Central memory CD4-positive, alpha-beta T cell (primary cell): ENCODE measurements around the gene ZNF764.
A peak's percentile ranks its signal among the peaks of the same experiment; 100 is the strongest.
"Not testable (repeated sequence)": the region's sequence is repeated elsewhere in the genome, so short reads cannot be mapped to it uniquely, and the experiment has no call there.

Experiments
- DNase-seq: peaks from one replicate; pipeline ENCODE4 v3.0.0; 2022
- total RNA-seq, 3 experiments: gene quantifications; one replicate each; lab custom pipeline; 2026; lab: John Stamatoyannopoulos, UW

Gene ZNF764
- 24.5 to 41.8 (median 31.5) reads per million in 3 experiments for total RNA-seq

DNA sequence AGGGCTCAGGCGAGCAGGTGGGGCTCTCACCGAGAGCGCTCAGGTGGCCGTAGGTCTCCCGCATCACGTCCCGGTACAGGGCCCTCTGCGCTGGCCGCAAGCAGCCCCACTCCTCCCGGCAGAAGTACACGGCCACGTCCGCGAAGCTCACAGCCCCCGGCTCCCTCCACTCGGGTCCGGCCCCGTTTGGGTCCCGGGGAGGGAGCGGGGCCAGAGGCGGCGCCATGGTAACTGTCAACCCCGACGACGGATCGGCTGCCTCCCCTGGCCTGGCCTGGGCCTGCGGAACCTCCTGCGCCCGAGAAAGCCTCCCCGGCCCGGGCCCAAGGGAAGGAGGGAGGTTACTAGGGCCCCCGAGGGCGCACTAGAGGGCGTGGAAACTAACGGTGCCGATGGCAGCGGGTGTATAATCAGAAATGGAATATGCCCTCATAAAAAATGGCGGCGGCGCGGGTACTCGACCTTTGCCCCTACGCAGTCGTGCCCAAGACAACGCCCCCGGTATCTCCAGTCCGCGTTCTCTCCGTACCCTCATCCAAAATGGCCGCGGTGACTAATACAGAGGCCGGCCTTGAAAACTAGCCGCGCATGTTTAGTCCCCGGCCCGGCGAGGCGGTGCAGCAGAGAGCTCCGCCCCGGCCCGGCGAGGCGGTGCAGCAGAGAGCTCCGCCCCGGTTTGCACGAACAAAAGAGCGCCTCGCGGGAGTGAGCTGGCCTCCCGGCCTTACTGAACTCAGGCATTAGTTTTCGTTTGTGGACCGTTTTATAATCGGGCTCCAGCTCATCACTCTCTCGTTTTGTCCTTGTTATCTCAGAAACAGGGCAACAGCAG lies at the start of gene ZNF764:
Gene ZNF764 (minus strand): TSS at position 418 of the 832 bp plus-strand sequence. CDS start 192 bp downstream, at position 226.
- DNase-seq: peak; percentile 96

DNA sequence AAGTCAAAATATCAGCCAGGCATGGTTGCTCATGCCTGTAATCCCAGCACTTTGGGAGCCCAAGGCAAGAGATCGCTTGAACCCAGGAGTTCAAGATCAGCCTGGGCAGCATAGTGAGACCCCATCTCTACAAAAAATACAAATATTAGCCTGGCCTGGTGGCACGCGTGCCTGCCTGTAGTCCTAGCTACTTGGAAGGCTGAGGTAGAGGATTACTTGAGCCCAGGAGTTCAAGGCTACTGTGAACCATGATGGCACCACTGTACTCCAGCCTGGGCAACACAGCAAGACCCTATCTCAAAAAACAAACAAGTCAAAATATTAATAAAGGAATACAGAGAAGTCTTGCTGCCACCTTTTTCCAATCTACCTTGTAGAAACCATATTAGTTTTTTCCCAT lies 47.8 kb upstream of the ZNF764 start:
- no peak for DNase-seq

DNA sequence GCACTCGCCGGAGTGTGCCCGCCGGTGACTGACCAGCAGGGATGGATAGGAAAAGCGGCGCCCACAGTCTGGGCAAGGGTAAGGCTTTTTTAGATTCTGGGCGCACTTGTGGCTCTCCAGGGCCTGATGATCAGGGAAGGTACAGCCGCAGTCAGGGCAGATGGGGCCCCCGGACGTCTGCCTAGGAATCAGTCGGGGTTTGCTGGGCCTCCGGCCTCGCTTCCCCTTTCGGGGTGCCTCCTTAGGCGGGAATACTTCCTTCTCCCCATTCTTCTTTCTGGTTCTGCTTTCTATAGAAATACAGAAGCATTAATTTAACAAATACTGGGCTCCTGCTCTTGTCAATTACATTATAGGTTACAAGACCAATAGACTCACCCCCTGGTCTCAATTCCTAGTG lies 47.0 kb upstream of the ZNF764 start:
- no peak for DNase-seq

DNA sequence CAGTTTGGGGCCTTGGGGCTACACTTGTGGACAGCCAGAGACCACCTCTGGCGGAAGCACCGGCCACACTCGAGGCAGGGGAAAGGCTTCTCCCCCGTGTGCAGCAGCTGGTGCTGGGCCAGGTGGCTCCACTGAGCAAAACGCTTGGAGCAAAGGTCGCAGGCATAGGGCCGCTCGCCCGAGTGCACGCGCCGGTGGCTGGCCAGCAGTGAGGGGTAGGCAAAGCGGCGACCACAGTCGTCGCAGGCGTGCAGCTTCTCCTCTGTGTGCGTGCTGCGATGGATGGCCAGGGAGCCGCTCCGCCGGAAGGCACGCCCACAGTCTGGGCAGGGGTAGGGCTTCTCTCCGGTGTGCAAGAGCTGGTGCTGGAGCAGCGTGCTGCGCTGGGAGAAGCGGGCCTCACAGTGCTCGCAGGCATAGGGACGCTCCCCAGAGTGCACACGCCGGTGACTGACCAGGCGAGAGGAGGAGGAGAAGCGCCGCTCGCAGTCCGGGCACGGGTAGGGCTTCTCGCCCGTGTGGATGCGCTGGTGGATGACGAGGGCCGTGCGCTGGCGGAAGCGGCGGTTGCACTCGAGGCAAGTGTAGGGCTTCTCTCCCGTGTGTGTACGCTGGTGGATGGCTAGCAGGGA lies 46.3 kb upstream of the ZNF764 start:
- no peak for DNase-seq

DNA sequence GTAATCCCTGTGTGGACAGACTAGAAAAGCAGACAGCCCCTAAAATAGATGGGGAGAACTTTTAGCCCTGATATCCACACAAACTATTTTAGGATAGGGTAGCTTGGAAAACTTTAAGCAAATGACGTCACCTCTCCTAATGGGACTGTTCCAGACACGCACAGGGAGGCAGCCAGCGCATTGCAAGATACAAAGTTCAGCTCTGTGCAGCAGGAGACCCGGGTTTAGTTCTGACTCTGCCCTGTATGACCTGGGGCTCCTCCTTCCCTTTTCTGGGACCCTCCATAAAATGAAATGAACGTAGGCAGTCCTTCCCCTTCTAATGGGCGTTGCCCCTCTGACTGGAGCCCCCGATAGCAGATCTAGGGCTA lies 45.8 kb upstream of the ZNF764 start:
- no peak for DNase-seq

DNA sequence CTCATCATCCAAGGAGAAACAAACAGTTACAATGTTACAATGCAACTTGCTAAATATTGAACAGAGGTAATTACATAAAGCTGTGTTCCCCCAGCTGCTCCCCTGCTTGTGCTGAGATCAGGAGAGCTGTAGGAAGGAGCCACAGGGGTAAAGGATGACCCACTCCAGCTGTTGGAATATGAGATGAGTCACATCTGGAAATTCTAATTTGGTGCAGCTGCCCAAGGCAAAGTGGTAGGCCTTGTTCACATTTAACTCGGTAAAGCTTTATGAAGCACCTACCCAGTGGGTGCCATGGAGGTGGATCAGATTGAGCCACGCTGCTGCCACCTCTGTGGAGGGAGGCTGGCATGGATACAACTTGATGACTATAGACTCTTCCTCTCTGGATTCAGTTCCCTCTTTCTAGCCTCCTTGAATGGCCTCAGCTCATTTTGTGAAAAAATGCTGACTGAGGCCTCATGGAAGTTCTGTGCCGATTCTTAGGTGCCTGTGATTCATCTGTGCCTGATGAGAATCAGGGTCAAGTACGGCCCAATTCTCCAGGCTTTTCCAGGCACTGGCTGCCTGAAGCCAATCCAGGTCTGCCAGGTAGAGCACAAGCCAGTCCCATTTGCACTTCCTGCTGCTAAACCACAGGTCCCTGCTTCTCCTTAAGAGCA lies 44.6 kb upstream of the ZNF764 start:
- DNase-seq: no peak

DNA sequence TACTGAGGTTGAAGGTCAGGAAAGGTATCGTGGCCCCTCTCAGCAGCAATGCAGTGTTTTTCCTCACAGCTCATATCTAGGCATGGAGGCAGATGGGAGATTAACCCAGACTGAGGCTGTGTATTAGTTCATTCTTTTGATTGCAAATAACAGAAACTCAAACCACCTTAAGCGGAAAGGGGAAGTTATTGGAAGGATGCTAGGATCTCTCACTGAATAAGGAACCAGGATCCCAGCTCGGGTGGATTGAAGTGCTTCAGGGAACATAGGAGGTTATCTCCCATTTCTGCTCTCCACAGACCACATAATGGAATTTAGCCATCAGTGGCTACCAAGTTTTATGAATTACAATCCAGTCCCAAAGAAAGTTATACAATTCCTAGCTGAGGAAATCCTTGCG lies 43.8 kb upstream of the ZNF764 start:
- DNase-seq: no peak

DNA sequence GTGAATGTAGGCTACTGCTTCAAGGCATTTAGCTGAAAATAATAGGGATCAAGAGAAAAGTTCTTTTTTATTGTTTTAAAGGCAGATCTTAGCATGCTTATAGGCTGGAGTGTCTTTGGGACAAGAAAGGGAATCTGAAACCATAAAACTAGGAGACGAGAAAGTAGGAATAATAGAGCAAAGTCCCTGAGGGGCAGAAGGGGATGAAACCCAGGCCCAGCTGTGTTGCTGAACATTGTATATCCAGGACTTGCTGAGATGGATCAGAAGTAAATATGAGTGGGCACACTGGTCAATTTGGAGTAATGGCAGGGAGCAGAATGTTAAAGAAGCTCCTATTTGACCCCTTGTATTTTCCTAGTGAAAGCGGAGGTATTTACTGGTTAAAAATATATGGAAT lies 42.8 kb upstream of the ZNF764 start:
- DNase-seq: no peak

DNA sequence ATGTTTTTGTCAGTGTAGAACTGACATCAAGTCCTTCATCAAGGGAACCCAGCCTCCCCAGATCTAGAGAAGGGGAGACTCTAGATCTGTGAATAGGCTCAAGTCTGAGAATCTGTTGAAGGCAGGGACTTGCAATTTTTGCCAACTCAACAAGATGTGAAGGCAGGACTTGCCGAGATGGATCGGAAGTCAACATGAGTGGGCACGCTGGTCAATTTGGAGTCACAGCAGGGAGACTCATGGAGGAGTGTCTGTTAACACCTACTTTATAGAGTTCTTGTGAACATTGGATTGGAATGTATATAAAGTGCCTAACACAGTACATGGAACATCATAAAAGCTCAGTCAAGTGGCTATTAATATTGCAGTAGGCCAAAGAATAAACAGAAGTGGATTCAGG lies 42.0 kb upstream of the ZNF764 start:
- DNase-seq: no peak

DNA sequence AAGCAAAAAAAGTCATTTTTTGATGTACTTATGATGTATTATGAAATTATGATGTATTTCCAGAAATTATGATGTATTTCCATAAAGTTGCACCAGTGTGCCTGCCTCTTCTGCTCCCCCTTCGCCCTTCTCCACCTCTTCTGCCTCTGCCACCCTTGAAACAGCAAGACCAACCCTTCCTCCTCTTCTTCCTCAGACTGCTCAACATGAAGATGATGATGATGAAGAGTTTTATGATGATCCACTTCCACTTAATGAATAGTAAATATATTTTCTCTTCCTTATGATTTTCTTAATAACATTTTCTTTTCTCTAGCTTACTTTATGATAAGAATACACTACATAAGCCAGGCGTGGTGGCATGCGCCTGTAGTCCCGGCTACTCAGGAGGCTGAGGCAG lies 34.7 kb upstream of the ZNF764 start:
- DNase-seq: no peak

DNA sequence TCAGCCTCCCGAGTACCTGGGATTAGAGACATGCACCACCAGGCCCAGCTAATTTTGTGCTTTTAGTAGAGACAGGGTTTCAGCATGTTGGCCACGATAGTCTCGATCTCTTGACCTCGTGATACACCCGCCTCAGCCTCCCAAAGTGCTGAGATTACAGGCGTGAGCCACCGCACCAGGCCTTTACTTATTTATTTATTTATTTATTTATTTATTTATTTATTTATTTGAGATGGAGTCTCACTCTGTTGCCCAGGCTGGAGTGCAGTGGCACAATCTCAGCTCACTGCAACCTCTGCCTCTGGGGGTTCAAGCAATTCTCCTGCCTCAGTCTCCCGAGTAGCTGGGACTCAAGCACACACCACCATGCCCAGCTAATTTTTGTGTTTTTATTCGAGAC lies 32.7 kb upstream of the ZNF764 start:
- not testable (repeated sequence) for DNase-seq

DNA sequence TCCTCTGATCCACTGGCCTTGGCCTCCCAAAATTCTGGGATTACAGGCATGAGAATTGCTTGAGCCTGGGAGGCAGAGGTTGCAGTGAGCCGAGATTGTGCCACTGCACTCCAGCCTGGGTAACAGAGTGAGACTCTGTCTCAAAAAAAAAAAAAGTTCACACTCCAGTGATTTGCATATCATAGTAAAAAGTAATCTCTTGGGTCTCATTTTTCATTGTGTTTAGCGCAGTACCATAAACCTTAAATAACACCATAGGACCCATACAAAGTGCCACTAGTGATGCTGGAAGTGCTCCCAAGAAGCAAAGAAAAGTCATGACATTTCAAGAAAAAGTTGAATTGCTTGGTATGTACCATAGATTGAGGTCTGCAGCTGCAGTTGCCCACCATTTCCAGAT lies 31.4 kb upstream of the ZNF764 start:
- not testable (repeated sequence) for DNase-seq

DNA sequence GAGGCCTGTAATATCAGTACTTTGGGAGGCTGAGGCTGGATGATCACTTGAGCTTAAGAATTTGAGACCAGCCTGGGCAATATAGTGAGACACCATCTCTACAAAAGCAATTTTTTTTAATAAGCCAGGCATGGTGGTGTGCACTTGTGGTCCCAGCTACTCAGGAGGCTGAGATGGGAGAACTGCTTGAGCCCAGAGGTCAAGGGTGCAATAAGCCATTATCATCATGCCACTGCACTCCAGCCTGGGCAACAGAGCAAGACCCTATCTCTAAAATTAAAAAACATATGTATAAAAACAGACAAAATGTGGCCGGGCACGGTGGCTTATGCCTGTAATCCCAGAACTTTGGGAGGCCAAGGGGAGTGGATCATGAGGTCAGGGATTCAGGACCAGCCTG lies 30.5 kb upstream of the ZNF764 start:
- DNase-seq: no peak

DNA sequence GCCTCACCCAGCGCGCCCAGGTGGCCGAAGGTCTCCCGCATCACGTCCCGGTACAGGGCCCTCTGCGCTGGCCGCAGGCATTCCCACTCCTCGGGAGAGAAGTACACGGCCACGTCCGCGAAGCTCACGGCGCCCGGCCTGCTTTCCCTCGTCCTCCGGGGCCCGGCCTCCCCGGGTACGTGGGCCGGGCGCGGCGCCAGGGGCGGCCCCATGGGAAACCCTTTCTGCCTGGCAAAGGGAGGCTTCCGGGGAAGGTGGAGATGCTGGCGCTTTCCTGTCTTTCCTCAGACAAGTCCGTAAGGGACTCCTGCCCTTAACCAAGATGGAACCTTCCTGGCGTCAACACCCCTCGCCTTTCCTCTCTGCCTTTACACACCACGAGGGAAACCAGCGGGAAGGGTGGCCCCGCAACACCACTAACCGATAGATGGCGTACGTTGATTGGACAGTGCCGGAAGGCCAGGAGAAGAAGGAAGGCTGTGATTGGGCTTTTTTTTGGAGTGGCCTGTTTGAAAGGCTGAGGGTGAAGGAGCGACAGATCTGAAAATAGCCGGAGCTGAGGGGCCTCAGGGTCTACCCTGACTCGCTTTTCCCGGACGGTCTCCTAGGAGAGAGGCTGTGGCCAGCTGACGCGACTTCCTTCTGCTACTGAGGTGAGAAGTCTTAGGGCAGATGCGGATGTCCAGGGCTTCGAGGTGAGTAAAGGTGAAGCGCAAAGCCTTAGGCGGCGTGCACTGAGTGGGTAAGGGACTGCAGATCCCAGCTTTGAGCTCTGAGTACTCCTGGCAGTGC lies 27.4 kb upstream of the ZNF764 start, which contains the start of gene ZNF785:
Gene ZNF785 (minus strand): TSS at position 298 of the 792 bp plus-strand sequence. CDS start 86 bp downstream, at position 212.
- peak; percentile 94 for DNase-seq

DNA sequence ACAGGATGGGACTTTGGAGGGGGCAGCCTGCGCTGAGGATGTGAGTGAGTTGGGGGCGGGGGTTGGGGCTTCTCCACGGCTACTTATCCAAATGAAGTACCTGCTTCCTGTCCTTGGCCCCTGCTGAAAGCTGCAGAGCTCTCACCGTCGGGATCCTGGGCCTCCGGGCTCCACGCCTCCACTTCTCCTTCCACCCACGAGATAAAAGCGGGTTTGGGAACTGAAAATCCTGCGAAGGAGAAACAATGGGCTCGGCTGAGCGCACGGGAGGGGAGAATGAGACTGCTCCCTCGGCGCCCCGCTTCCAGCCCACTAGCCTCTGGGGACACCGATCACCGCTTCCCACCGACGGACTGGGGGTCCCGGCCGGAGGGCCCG lies 26.8 kb upstream of the ZNF764 start:
- no peak for DNase-seq

DNA sequence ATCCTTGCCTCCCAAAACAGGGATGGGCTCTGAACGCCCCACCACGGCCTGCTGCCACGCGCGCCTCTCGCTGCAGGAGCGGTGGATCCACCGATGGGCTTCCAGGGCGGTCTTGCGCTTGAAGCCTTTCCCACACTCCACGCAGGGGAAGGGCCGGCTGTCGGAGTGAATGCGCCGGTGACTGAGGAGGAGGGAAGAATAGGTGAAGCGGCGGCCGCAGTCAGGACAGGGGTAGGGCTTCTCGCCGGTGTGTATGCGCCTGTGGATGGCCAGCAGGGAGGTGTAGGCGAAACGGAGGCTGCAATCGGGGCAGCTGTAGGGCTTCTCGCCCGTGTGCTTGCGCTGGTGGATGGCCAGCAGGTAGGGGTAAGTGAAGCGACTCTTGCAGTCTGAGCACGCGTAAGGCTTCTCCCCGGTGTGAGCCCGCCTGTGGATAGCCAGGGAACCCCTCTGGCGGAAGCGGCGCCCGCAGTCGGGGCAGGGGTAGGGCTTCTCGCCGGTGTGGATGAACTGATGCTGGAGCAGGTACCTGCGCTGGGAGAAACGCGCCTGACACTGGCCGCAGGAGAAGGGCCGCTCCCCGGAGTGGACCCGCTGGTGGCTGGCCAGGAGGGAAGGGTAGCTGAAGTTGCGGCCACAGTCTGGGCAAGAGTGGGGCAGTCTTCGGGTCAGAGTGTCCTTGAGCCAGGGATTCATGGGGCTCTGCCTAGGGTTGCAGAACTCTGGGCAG lies 24.6 kb upstream of the ZNF764 start:
- no peak for DNase-seq

DNA sequence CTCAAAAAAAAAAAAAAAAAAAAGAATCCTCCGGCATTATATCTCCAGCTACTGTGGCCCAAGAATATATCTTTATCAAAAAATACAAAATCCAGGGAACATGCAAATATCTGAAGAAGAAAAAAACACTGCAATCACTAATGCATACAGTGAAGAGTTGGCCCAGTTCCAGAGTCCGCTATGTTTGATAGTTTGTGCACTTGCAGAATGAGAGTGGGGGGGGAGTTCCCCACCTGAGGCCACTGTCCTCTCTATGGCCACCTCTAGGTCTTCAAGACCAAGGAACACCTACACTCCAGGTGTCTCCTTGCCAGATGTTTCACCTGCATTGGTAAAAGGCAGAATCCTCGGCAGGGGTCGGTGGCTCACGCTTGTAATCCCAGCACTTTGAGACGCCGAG lies 23.3 kb upstream of the ZNF764 start:
- DNase-seq: no peak

DNA sequence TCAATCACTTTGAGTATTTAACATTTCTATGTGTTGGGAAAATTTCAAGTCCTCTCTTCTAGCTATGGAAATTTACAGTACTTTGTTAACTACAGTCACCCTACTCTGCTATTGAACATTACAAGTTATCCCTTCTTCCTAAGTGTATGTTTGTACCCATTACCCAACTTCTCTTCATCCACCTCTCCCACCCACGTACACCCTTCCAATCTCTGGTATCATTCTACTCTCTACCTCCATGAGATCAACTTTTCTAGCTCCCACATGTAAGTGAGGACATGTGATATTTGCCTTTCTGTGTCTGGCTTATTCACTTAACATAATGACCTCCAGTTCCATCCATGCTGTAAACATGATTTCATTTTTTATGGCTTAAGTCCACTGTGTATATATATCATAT lies 16.5 kb upstream of the ZNF764 start:
- no peak for DNase-seq

DNA sequence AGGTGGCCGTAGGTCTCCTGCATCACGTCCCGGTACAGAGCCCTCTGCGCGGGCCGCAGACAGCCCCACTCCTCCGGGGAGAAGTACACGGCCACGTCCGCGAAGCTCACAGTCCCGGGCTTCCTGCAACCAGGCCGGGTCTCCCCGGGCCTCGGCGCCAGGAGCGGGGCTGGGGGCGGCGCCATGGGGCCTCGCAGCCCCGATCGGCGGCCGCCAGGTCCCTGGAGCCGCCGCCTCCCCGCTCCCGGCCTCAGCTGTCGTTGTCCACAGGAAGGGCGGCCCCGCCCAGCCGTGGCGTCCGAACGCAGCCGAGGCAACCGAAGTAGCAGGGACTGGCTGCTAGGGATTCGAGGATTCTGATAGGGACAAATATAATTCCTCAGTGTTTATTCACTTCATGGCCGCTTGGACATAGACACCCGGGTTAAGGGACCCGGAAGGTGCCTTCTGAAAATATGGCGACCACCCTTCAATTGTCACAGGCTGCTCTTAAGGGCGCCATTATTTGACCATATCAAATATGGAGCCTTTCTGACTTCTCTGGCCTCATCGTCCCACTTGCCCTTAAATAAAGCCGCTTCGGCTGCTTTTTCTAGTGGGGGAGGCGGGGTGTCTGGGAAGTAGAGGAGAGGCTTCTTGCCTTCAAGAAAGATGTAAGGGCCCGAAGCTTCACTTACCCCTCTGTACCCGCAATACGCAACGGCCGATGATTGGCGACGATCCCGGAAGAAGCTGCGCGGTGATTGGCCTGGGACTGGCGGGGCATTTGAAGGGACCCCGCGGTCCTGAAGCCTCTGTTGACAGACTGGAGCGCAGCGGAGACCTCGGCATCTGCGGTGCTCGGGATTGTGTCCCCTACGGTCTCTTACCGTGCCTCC lies 13.5 kb upstream of the ZNF764 start, which contains the start of gene ZNF688:
Gene ZNF688 (minus strand): TSS at position 270 of the 878 bp plus-strand sequence. CDS start 85 bp downstream, at position 185.
- DNase-seq: peak; percentile 98

DNA sequence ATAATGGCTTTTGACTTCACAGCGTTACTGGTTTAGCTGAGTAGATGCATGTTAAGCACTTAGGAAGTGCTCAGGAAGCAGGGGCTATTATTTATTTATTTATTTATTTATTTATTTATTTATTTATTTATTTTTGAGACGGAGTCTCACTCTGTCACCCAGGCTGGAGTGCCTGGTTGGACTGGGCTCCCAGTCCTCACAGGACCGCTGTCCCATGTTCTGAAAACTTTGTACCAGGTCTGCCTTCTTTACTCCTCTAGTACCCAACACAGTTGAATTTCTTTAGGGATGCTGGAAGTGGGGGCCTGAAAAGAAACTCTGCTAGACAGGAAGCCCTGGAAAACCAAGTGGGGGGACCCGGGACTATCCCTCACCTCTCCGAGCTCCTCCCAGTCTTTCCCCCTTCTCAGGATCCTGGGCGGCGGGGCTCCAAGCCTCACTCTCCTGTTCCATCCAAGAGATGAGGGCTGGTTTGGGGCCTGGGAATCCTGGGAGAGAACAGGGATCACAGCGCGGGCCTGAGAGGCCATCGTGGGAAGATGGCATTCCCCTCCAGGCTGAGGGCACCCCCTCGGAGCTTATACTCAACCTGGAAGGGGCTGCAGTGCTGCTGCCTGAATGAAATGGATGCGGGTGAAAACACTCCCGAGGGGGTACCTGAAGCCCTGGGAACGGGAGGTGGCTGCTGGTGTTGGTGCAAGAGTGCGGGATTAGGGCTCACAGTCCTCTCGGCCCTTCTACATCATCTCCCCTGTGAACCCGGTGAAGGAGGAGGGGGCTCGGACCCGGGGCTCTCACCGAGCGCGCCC lies 12.7 kb upstream of the ZNF764 start:
- no peak for DNase-seq
